Suppressor macrophage treated with lipopolysaccharide for 4 hours (primary cell): ENCODE data around the gene MPEG1.

Source experiments
- DNase-seq: peaks from one replicate; pipeline ENCODE4 v3.0.0-alpha.2; 2020

The MPEG1 gene

GRCh38 chr11:59218319-59218718 lies 5.6 kb upstream of the MPEG1 start:
- peak; percentile 35 for DNase-seq

- DNase-seq = peak; percentile 94
Measured at GRCh38 chr11:59216641-59217564, 4.2 kb upstream of the MPEG1 start.

- DNase-seq = no peak
Measured at GRCh38 chr11:59214141-59214893, 1.6 kb upstream of the MPEG1 start.

- DNase-seq = no peak
Measured at GRCh38 chr11:59212222-59212621, 505 bp downstream of the MPEG1 start.

GRCh38 chr11:59208956-59209355 lies 3.8 kb downstream of the MPEG1 start:
- no peak for DNase-seq

- DNase-seq = no peak
Measured at GRCh38 chr11:59207988-59208451, 4.7 kb downstream of the MPEG1 start.

- peak; percentile 65 for DNase-seq
Measured at GRCh38 chr11:59206635-59207034, 6.1 kb downstream of the MPEG1 start.

GRCh38 chr11:59205648-59206047 lies 7.1 kb downstream of the MPEG1 start:
- DNase-seq = no peak

- no peak for DNase-seq
Measured at GRCh38 chr11:59204746-59205145, 8.0 kb downstream of the MPEG1 start.

- no peak for DNase-seq
Measured at GRCh38 chr11:59201353-59201752, 11.4 kb downstream of the MPEG1 start.

- DNase-seq = no peak
Measured at GRCh38 chr11:59200423-59200746, 12.3 kb downstream of the MPEG1 start.

GRCh38 chr11:59199546-59200422 lies 12.9 kb downstream of the MPEG1 start:
- DNase-seq = peak; percentile 82

GRCh38 chr11:59198726-59199125 lies 14.0 kb downstream of the MPEG1 start:
- no peak for DNase-seq

GRCh38 chr11:59197991-59198390 lies 14.7 kb downstream of the MPEG1 start:
- DNase-seq = peak; percentile 66

- DNase-seq = no peak
Measured at GRCh38 chr11:59196777-59197176, 15.9 kb downstream of the MPEG1 start.

- no peak for DNase-seq
Measured at GRCh38 chr11:59195586-59195985, 17.1 kb downstream of the MPEG1 start.

GRCh38 chr11:59193587-59194130 lies 19.1 kb downstream of the MPEG1 start:
- peak; percentile 37 for DNase-seq

- no peak for DNase-seq
Measured at GRCh38 chr11:59192446-59193020, 20.2 kb downstream of the MPEG1 start.

GRCh38 chr11:59191890-59192289 lies 20.8 kb downstream of the MPEG1 start:
- DNase-seq = peak; percentile 60

GRCh38 chr11:59191095-59191494 lies 21.6 kb downstream of the MPEG1 start:
- DNase-seq = no peak

- DNase-seq = peak; percentile 54
Measured at GRCh38 chr11:59189986-59190385, 22.7 kb downstream of the MPEG1 start.

- DNase-seq = no peak
Measured at GRCh38 chr11:59188954-59189353, 23.8 kb downstream of the MPEG1 start.
